ENCODE measurements around the gene SAG. TPM values are rescaled to one million over a fixed set of nuclear protein-coding genes. Genes with fewer than 3 reads are reported as not detected.

The SAG gene
- total and polyA plus RNA-seq, 9 of the 15 experiments (the other 6 are each of a cell fraction or from before 2014, with no cell fraction given) = 0.04 to 0.64 (median 0.31) TPM; not detected in 5

- TF ChIP-seq ATF6 (CRISPR knock-in tag; IDR thresholded peaks at IDR 0.05) (no peak), NFE2L1 (tag; IDR thresholded peaks at IDR 0.05; ENCODE audit: borderline replicate concordance, low read depth) (no peak), ZMIZ1 (IDR thresholded peaks at IDR 0.05; ENCODE audit: low read depth in 2 of 2, low read length in 2 of 2) (no peak), ZNF280A (IDR thresholded peaks at IDR 0.05; ENCODE audit: low read depth, partially characterized antibody) (no peak), EHMT2 (IDR thresholded peaks at IDR 0.05) (no peak), NCOR1 (IDR thresholded peaks at IDR 0.05) (no peak), RBM34 (IDR thresholded peaks at IDR 0.05; ENCODE audit: borderline replicate concordance, insufficient read depth, low read length) (no peak), ZNF511 (CRISPR knock-in tag; IDR thresholded peaks at IDR 0.05) (no peak), ZNF253 (CRISPR knock-in tag; conservative IDR thresholded peaks at IDR 0.05) (no peak)
Measured at GRCh38 chr2:233387667-233388528, 80.3 kb downstream of the SAG start (continued).
